HG02798 (cell line): ENCODE results near the gene OTULIN.

ENCODE experiments used
- ATAC-seq: cut with Tn5 transposase; IDR thresholded peaks from one replicate; pipeline ENCODE4 v1.9.1; 2021; ENCODE audit warnings: mild to moderate bottlenecking; ENCODE audit not compliant: unreplicated experiment, poor library complexity

OTULIN gene

DNA sequence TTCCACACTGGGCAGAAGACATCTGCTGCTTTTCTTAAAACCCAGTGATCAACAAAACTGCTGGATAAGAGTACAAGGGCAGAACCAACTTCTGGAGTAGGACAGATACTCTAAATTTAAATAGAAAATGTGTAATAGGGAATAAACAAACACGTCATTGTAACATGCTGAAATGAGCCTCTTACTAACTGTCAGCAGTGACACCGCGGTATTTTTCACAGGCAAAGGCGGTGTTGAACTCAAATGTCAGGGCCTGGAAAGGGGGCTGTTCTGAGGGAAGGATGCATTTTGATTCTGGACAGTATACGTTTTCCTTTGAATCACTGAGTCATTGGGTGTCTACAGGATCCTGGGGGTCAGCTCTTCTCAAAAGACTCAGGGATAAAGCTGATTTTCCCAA is 73.5 kb downstream of the OTULIN start:
- ATAC-seq: no peak

DNA sequence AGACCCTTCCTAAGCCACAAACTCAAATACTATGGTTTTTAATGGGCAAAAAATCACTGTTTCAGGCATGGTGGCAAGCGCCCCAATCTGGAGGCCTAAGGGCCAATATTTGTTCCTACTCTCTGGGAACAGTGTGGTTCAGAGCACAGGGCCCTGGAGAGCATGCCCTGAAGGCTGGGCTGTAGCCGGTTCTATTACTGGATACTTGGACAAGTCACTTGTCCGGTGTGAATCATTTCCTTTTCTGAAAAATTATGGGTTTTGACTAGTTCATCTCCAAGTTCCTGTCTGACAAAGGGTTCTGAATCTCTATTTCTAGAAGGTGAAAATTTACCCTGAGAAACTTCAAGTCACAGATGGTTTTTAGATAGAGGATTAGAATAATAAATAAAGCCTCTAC is 75.0 kb downstream of the OTULIN start:
- ATAC-seq: no peak

DNA sequence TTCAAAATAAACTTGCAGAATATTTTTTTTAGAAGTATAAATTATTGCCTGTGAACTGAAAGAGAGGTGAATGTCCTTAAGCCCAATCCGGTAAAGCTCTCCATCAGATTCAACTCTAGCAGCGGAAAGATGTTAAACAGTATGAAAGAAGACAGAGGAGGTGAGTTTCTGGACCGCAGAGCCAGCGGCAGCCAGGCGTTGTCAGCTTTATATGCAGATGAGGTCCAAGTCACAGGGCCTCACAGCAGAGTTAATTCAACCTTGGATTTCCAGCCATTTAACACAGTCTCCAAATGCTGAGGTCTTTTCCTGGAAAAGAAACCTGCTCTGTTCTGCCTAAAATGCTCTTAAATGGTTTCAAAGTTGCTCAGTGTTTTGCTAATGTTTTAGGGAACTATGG is 75.5 kb downstream of the OTULIN start:
- no peak for ATAC-seq

DNA sequence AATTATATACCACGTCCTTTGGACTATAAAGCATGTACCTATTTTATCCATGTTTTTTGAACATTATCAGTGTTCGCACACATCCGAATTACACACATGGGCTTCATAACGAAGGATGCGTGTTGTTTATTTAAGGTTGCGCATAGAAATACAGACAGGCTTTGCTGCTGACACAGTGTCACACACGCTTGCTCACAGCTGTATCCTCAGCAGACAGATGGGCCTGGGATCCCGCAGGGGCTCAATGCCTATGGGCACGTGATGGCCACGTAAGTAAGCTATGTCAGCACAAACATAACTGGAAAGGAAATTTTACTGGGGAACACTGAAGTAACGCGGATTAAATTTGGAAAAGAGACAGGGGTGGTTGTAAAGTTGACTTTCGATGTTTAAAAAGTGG is 76.6 kb downstream of the OTULIN start:
- no peak for ATAC-seq

DNA sequence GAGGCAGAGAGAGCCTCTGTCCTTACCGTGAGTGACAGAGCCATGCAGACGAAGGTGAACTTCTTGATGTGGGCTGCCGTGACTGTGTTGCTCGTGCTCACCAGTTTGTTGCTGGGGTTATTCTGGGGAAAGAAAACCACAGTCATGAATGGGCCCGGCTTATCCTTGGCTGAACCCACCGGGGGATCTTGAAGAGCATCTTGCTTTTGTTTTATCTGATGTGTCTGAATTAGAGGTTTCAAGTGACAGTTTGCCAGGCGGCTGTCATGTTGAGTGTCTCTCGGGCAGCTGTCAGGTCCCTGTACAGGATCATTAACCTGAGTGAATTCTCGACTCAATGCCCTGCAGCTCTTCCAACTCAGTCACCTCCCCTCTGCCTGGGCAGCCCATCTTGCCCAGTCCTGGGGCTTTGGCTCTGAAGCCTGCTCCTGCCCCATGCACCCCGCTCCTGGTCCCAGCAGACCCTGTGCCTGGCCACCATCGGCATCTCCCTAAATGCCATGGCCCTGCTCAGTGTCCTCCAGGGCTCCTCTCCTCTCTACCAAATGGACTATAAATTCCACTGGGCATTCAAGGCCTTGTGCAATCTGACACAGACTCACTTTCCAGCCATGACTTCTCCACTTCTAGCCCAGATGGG is 77.4 kb downstream of the OTULIN start:
- ATAC-seq: no peak

DNA sequence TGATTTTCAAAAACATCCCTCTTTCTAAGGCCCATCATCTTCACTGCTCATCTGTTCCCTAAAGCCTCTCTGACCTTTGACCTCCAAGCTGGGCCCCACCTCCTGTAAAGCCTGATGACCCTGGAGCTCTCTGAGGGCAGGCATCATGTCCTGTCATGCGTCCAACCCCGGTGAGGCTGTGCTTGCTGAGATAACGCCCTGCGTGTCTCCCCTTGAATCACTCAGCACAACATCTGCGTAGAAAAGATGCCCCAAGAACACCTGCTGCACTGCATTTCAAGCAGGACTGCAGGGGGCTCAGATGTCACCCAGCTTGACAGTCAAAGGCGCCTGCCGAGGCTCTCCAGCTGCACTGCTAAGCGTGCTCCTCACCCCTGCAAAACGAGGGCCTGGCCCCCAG is 78.0 kb downstream of the OTULIN start:
- no peak for ATAC-seq

DNA sequence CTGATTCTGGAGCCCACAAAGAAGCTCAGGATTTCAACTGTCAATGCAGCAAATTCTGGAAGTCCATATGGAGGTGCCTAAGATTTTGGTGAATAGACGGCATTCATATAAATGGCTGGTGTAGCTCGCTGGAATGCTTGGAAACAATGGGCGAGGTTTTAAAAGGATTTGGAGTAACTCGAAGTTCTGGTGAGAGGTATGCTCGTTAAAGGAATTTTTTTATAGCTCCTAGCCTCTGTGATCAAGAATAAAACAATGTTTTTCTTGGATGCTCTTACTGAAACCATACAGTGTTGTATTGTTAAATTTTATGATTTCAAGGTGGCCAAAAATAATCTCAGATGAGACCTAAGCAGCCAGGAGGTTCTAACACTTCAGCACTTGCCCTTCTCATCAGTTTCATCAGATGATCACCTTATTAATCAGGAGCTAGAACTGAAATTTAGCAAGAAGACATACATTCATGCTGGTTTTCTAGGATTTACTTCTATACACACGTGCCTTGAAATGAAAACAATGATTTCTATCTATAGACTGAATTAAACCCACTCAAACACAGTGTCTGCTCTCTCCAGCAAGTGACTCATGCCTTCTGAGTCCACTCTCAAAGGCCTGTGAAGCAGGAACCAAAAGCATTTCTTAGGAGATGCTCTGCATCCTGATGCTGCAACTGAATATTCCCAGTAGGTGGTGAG is 79.2 kb downstream of the OTULIN start:
- no peak for ATAC-seq

DNA sequence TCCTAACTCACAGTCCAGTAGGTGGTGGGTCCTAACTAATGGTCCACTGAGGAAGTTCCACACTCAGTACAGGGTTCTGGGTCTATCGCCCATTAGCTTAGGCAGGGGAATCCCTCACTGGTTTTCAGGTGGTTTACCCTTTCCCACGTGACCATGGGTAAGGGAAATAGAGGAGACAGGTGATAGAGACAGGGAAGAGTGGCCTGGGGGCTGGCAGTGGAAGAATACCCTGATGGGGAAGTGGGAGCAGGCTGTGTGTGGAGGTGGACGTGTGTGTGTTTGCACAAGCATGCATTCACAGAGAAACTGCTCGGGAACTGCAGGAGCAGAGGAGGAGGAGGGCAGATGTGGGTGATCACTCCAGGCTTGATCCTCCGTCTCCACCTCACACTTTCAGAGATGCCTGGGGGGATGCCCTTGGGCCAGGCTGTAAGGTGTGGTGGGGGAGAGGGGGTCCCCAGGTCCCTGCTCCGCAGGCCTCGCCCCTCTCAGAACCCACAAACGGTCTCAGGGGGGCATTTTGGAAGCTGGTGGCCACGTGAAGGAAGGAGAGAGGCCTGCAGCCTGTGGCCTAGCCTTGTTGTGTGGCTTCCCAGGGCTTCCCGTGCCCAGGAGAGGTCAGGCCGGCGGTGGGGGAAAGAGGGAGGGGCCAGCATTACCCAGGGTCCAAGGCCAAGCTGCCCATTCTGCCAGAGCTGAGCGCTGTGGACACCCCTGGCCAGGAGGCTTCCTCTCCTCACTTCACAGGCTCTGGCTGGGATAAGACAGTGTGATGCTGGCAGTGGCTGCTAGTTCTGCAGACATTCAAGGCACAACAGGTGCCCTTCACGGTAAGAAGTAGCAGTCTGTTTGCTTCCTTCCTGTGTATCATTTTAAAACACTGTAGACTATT is 80.0 kb downstream of the OTULIN start:
- ATAC-seq: no peak

DNA sequence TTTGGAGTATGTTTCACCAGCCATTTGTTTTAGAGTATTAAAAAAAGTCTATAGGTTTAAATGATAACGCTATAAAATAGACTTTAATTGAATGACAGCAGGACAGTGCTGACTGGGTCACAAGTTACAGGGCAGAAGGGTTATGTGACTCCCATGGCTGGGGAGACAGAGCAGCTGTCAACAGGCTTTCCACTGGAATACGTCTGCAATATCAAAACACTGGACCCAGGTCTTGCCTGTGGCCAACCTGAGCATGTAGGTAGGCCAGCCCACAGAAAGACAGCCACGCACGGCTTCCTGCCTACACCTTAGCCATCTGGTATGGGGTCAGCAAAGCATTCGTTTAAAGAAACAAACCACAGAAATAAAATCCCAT is 80.7 kb downstream of the OTULIN start:
- no peak for ATAC-seq

DNA sequence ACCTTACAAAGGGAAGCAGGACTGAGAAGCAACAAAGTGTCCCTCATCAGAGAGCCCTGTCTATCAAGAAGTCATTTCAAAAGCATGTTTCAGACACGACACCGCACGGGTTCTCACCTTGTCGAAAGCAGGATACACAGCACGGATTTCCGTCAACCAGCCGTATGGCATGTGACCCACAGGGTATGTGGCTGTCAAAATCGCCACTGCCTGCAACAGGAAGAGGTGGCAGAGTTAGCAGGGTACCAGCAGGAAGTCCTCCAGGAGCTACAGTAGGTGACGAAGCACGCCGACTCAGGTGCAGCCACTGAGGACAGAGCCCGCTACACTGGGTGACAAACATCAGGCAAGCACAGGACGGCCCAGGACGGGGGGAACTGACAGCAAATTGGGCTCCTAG is 81.2 kb downstream of the OTULIN start:
- ATAC-seq: no peak

DNA sequence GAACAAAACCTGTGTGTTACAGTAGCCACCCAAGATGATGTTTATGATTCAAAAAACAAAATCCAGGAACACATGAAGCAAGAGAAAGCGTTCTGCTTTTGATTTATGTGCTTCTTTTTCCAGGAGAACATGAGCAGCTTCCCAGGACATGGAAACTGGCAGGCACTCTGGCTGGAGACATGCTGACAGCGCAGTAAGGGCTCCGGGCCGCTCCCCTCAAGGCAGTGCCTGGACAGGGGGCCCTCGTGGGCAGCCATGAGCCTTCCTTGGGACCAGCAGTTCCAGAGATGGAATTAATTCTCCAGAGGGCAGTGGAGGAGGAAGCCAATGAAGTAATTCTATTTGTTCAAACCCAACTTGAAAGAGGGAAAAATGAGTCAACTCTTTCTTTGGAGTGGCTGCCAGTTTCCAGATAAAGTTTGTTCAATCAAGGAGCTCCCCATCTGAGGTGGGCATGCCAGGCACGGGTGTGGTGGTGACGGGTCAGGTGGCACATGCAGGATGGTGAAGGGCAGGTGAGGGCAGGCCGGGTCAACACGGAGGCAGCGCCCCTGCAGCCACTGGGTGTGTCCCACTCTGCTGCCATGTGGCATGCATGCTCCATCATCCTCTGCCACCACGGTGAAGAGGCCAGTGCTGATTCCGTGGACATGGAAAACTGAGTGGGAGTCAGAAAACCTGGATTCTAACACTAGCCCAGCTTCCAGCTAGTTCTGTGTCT is 83.8 kb downstream of the OTULIN start:
- no peak for ATAC-seq
